SK-N-SH (cell line): Measurements from ENCODE around the gene CYP2C19.

ENCODE experiments used
- EP300 ChIP-seq, 2 experiments: IDR thresholded peaks; 2 replicates each; pipeline versions ENCODE4 v1.4.0 to v1.6.1; 2012; ENCODE audit warnings: borderline replicate concordance in 1 of 2, low read depth in 1 of 2, low read length in 1 of 2
- EZH2phosphoT487 ChIP-seq: fragments of 200-600 bp; sonication (generic); IDR thresholded peaks from 2 replicates; pipeline ENCODE4 v1.6.1; 2017; ENCODE audit warnings: low read depth, mixed run types, mild to moderate bottlenecking, antibody characterized with exemption, moderate library complexity, borderline replicate concordance
- JUND ChIP-seq: IDR thresholded peaks from 2 replicates; pipeline ENCODE4 v1.4.0; 2012
- RCOR1 ChIP-seq: fragments of 150-350 bp; IDR thresholded peaks from 2 replicates; pipeline ENCODE4 v1.6.1; 2017; ENCODE audit warnings: antibody characterized with exemption, low read length
- TF ChIP-seq, protein P1 (sequence below): fragments of 200-600 bp; sonication (generic); IDR thresholded peaks from 2 replicates; pipeline ENCODE4 v1.6.1; 2017; ENCODE audit warnings: antibody characterized with exemption, mild to moderate bottlenecking, moderate library complexity
- TF ChIP-seq, protein P2 (sequence below): IDR thresholded peaks from 2 replicates; pipeline ENCODE4 v1.4.0; 2012; ENCODE audit warnings: low read depth, borderline replicate concordance

DNA sequence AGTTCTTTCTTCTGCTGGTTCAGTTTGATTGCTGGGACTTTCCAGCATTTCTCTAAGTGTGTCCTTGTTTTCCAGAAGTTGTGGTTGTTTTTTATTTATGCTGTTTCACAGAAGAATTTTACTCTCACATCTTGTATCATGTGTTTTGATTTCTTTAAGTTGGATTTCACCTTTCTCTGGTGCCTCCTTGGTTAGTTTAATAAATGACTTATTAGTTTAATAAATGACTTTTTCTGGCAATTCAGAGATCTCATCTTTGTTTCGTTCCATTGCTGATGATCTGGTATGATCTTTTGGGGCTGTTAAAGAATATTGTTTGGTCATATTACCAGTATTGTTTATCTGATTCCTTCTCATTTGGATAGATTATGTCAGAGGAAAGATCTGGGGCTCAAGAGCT, 116.2 kb downstream of the CYP2C19 start:
- TF ChIP-seq RCOR1 (no peak), EZH2phosphoT487 (no peak), EP300 (IDR thresholded peaks at IDR 0.05; ENCODE audit: borderline replicate concordance in 1 of 2, low read depth in 1 of 2, low read length in 1 of 2) (no peak), JUND (no peak)
- TF ChIP-seq, protein P1, sequence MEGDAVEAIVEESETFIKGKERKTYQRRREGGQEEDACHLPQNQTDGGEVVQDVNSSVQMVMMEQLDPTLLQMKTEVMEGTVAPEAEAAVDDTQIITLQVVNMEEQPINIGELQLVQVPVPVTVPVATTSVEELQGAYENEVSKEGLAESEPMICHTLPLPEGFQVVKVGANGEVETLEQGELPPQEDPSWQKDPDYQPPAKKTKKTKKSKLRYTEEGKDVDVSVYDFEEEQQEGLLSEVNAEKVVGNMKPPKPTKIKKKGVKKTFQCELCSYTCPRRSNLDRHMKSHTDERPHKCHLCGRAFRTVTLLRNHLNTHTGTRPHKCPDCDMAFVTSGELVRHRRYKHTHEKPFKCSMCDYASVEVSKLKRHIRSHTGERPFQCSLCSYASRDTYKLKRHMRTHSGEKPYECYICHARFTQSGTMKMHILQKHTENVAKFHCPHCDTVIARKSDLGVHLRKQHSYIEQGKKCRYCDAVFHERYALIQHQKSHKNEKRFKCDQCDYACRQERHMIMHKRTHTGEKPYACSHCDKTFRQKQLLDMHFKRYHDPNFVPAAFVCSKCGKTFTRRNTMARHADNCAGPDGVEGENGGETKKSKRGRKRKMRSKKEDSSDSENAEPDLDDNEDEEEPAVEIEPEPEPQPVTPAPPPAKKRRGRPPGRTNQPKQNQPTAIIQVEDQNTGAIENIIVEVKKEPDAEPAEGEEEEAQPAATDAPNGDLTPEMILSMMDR, result no peak
- TF ChIP-seq, protein P2, sequence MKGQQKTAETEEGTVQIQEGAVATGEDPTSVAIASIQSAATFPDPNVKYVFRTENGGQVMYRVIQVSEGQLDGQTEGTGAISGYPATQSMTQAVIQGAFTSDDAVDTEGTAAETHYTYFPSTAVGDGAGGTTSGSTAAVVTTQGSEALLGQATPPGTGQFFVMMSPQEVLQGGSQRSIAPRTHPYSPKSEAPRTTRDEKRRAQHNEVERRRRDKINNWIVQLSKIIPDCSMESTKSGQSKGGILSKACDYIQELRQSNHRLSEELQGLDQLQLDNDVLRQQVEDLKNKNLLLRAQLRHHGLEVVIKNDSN, result no peak
